ENCODE data around the gene NHERF2. TPM values are rescaled to one million over a fixed set of nuclear protein-coding genes. Genes with fewer than 3 reads are reported as not detected.
A peak's percentile ranks its signal among the peaks of the same experiment; 100 is the strongest.
"Not testable (repeated sequence)": the region's sequence is repeated elsewhere in the genome, so short reads cannot be mapped to it uniquely, and the experiment has no call there.

NHERF2 gene
- total RNA-seq, 1 donor from 2014 or later: 121 TPM

- no peak for DNase-seq (ENCODE audit: low spot score)
Measured at GRCh38 chr16:2007081-2007836, 19.4 kb upstream of the NHERF2 start.

GRCh38 chr16:2008009-2008526 lies 18.6 kb upstream of the NHERF2 start:
- DNase-seq (ENCODE audit: low spot score): no peak

GRCh38 chr16:2008631-2009163 lies 18.0 kb upstream of the NHERF2 start:
- DNase-seq (ENCODE audit: low spot score): no peak

- DNase-seq (ENCODE audit: low spot score): no peak
Measured at GRCh38 chr16:2009164-2009711, 17.5 kb upstream of the NHERF2 start.

GRCh38 chr16:2009791-2010510 lies 16.8 kb upstream of the NHERF2 start, which contains the start of gene ZNF598:
Gene ZNF598 (minus strand): TSS chr16:2009821.
- peak; percentile 77 for DNase-seq (ENCODE audit: low spot score)

- DNase-seq (ENCODE audit: low spot score): not testable (repeated sequence)
Measured at GRCh38 chr16:2011726-2012125, 15.0 kb upstream of the NHERF2 start.

- no peak for DNase-seq (ENCODE audit: low spot score)
Measured at GRCh38 chr16:2013527-2013926, 13.2 kb upstream of the NHERF2 start.

- no peak for DNase-seq (ENCODE audit: low spot score)
Measured at GRCh38 chr16:2015117-2015946, 11.4 kb upstream of the NHERF2 start.

- no peak for DNase-seq (ENCODE audit: low spot score)
Measured at GRCh38 chr16:2015947-2016208, 10.8 kb upstream of the NHERF2 start.

GRCh38 chr16:2016407-2016922 lies 10.2 kb upstream of the NHERF2 start:
- DNase-seq (ENCODE audit: low spot score): no peak

- no peak for DNase-seq (ENCODE audit: low spot score)
Measured at GRCh38 chr16:2019518-2019920, 7.2 kb upstream of the NHERF2 start, which contains the start of gene NPW. Gene NPW (plus strand): TSS chr16:2019785.

- DNase-seq (ENCODE audit: low spot score): no peak
Measured at GRCh38 chr16:2019921-2020831, 6.5 kb upstream of the NHERF2 start.

- no peak for DNase-seq (ENCODE audit: low spot score)
Measured at GRCh38 chr16:2022723-2023091, 4.0 kb upstream of the NHERF2 start.

GRCh38 chr16:2023092-2024031 lies 3.3 kb upstream of the NHERF2 start:
- DNase-seq (ENCODE audit: low spot score): peak; percentile 96

- no peak for DNase-seq (ENCODE audit: low spot score)
Measured at GRCh38 chr16:2024032-2024420, 2.7 kb upstream of the NHERF2 start.

- DNase-seq (ENCODE audit: low spot score): no peak
Measured at GRCh38 chr16:2025251-2025650, 1.5 kb upstream of the NHERF2 start.

- no peak for DNase-seq (ENCODE audit: low spot score)
Measured at GRCh38 chr16:2025878-2026460, 733 bp upstream of the NHERF2 start.

GRCh38 chr16:2027024-2028010 lies 615 bp downstream of the NHERF2 start:
- DNase-seq (ENCODE audit: low spot score): no peak
